HepG2 (cell line): ENCODE results near the gene NOVA2. TPM values are rescaled to one million over a fixed set of nuclear protein-coding genes. Genes with fewer than 3 reads are reported as not detected.

Experiments
- BCLAF1 ChIP-seq: fragments of 450-650 bp; IDR thresholded peaks from 2 replicates; pipeline ENCODE4 v1.6.1; 2017; ENCODE audit warnings: mild to moderate bottlenecking
- GATAD2A ChIP-seq: IDR thresholded peaks from 2 replicates; pipeline ENCODE4 v1.6.1; 2016
- IKZF1 ChIP-seq: fragments of 450-650 bp; IDR thresholded peaks from 2 replicates; pipeline ENCODE4 v1.7.1; 2016
- MAX ChIP-seq: IDR thresholded peaks from 2 replicates; pipeline ENCODE4 v1.6.1; 2012; ENCODE audit warnings: inconsistent platforms
- NFRKB ChIP-seq: fragments of 450-650 bp; IDR thresholded peaks from 2 replicates; pipeline ENCODE4 v1.6.1; 2017
- PAF1 ChIP-seq: IDR thresholded peaks from 2 replicates; pipeline ENCODE4 v1.6.1; 2016; ENCODE audit warnings: missing genetic modification reagents, missing compliant biosample characterization
- PCBP2 ChIP-seq: fragments of 200-400 bp; formaldehyde crosslinking; optimal IDR thresholded peaks from 2 replicates; pipeline ENCODE3; 2018; ENCODE audit warnings: low read length, low read depth; ENCODE audit not compliant: poor library complexity, severe bottlenecking
- POLR2AphosphoS2 ChIP-seq: IDR thresholded peaks from 2 replicates; pipeline ENCODE4 v1.6.1; 2011; ENCODE audit warnings: low read depth, low read length, improper control_type of control experiment
- RBM39 ChIP-seq: fragments of 200-400 bp; formaldehyde crosslinking; IDR thresholded peaks from one replicate; pipeline ENCODE4 v1.6.1; 2018; ENCODE audit warnings: antibody characterized with exemption, mild to moderate bottlenecking, low read depth, low read length; ENCODE audit not compliant: poor library complexity, severe bottlenecking
- SIX1 ChIP-seq: sonication (generic); formaldehyde crosslinking; IDR thresholded peaks from 2 replicates; pipeline ENCODE4 v1.4.0; 2020; ENCODE audit warnings: missing genetic modification reagents, borderline replicate concordance
- SMAD3 ChIP-seq: sonication (generic); formaldehyde crosslinking; IDR thresholded peaks from 2 replicates; pipeline ENCODE4 v1.4.0; 2020; ENCODE audit warnings: missing genetic modification reagents
- ZNF275 ChIP-seq: sonication (generic); formaldehyde crosslinking; IDR thresholded peaks from 2 replicates; pipeline ENCODE4 v1.8.0; 2022; ENCODE audit warnings: missing genetic modification reagents, mild to moderate bottlenecking, inconsistent platforms, borderline replicate concordance
- ZNF317 ChIP-seq: sonication (generic); formaldehyde crosslinking; IDR thresholded peaks from 2 replicates; pipeline ENCODE4 v1.5.0; 2020; ENCODE audit warnings: mild to moderate bottlenecking, missing genetic modification reagents
- ZNF646 ChIP-seq: sonication (generic); formaldehyde crosslinking; IDR thresholded peaks from 2 replicates; pipeline ENCODE4 v1.9.0; 2021; ENCODE audit warnings: mild to moderate bottlenecking, missing genetic modification reagents
- ZNF883 ChIP-seq: sonication (generic); formaldehyde crosslinking; IDR thresholded peaks from 2 replicates; pipeline ENCODE4 v1.5.1; 2020; ENCODE audit warnings: mild to moderate bottlenecking, missing genetic modification reagents; ENCODE audit errors: not compliant biosample characterization
- ZSCAN31 ChIP-seq: sonication (generic); formaldehyde crosslinking; IDR thresholded peaks from 2 replicates; pipeline ENCODE4 v1.5.0; 2020; ENCODE audit warnings: low read depth, mild to moderate bottlenecking, missing genetic modification reagents
- polyA plus RNA-seq, 8 experiments: library from polyadenylated mRNA; depleted of rRNA in 3 of 8; stranded (reverse) in 7 of 8; unstranded in 1 of 8; fragments of >200 nt; fragmentation: Illumina TruSeq in 4 of 8; extraction: Trizol in 4 of 8; gene quantifications; 2 replicates each; pipeline versions ENCODE4 v1.2.1 to v1.2.3, GENCODE V29; 2011 to 2016; ENCODE audit warnings: low read depth in 4 of 8, missing spikeins in 1 of 8, mixed read lengths in 1 of 8; ENCODE audit not compliant: insufficient read depth in 1 of 8
- total RNA-seq, 5 experiments: library from RNA; depleted of rRNA; stranded (reverse); fragments of >200 nt; fragmentation: Illumina TruSeq; extraction: Trizol; gene quantifications; 2 replicates each; pipeline ENCODE4 v1.2.3, GENCODE V29; 2016; ENCODE audit warnings: low read depth in 1 of 5
- TF ChIP-seq, protein P1 (sequence below): IDR thresholded peaks from 2 replicates; pipeline ENCODE4 v1.6.1; 2016; ENCODE audit warnings: missing biosample characterization, missing genetic modification reagents, low read depth

The NOVA2 gene
- total and polyA plus RNA-seq, 2 of the 13 experiments (the other 11 are each of a cell fraction or from before 2014, with no cell fraction given): not detected

- TF ChIP-seq BCLAF1 (no peak), POLR2AphosphoS2 (no peak), MAX (peak; percentile 77), NFRKB (no peak), SIX1 (CRISPR knock-in tag) (no peak), RBM39 (peak; percentile 23), ZNF317 (CRISPR knock-in tag) (no peak), ZNF646 (no peak), PAF1 (CRISPR knock-in tag) (no peak), ZSCAN31 (CRISPR knock-in tag) (no peak), GATAD2A (CRISPR knock-in tag) (no peak; the same call in 1 of the 2 replicates), SMAD3 (CRISPR knock-in tag) (no peak), ZNF275 (no peak; the same call in 1 of the 2 replicates), ZNF883 (CRISPR knock-in tag) (peak; percentile 46), IKZF1 (no peak), PCBP2 (no peak)
- TF ChIP-seq, protein P1, sequence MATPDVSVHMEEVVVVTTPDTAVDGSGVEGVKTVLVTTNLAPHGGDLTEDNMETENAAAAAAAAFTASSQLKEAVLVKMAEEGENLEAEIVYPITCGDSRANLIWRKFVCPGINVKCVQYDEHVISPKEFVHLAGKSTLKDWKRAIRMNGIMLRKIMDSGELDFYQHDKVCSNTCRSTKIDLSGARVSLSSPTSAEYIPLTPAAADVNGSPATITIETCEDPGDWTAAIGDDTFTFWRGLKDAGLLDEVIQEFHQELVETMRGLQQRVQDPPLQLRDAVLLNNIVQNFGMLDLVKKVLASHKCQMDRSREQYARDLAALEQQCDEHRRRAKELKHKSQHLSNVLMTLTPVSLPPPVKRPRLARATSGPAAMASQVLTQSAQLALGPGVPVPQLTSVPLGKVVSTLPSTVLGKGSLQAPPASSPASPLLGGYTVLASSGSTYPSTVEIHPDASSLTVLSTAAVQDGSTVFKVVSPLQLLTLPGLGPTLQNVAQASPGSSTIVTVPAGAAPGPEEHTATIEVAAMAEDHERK (CRISPR knock-in tag): no peak
Observed at GRCh38 chr19:45885556-45886426, 87.9 kb downstream of the NOVA2 start, which contains the start of gene IRF2BP1 (continued).
